Body of pancreas (tissue), 4 donors: Measurements from ENCODE around the gene STK39.

Experiments
- POLR2A ChIP-seq, 3 donors: fragments of 450-650 bp; IDR thresholded peaks; one replicate each; pipeline ENCODE4 v1.6.1; 2016; ENCODE audit warnings: antibody characterized with exemption in 3 of 3, mild to moderate bottlenecking in 2 of 3
- TF ChIP-seq, protein P1 (sequence below), 7 experiments: fragments of 450-650 bp in 4 of 7; fragments of 200-600 bp in 3 of 7; sonication (generic) in 3 of 7; IDR thresholded peaks; one replicate each; pipeline ENCODE4 v1.5.1; 2016 to 2019; ENCODE audit warnings: antibody characterized with exemption in 7 of 7

- TF ChIP-seq, protein P1, sequence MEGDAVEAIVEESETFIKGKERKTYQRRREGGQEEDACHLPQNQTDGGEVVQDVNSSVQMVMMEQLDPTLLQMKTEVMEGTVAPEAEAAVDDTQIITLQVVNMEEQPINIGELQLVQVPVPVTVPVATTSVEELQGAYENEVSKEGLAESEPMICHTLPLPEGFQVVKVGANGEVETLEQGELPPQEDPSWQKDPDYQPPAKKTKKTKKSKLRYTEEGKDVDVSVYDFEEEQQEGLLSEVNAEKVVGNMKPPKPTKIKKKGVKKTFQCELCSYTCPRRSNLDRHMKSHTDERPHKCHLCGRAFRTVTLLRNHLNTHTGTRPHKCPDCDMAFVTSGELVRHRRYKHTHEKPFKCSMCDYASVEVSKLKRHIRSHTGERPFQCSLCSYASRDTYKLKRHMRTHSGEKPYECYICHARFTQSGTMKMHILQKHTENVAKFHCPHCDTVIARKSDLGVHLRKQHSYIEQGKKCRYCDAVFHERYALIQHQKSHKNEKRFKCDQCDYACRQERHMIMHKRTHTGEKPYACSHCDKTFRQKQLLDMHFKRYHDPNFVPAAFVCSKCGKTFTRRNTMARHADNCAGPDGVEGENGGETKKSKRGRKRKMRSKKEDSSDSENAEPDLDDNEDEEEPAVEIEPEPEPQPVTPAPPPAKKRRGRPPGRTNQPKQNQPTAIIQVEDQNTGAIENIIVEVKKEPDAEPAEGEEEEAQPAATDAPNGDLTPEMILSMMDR (IDR thresholded peaks at IDR 0.05) = no peak
- no peak for TF ChIP-seq POLR2A (IDR thresholded peaks at IDR 0.05)
Observed at GRCh38 chr2:167908786-167909185, 338.6 kb downstream of the STK39 start.
